ENCODE measurements around the gene LONRF2.
"Not testable (repeated sequence)": the region's sequence is repeated elsewhere in the genome, so short reads cannot be mapped to it uniquely, and the experiment has no call there.

Gene LONRF2

GRCh38 chr2:100257939-100258338, 64.4 kb downstream of the LONRF2 start:
- no peak for ATAC-seq
- Mint-ChIP-seq H3K4me3 (no peak overlapping the region), H3K27ac (no peak overlapping the region), H3K27me3 (peaks cover 9% of the 10 kb centered on the region), H3K4me1 (peaks cover 7% of the 10 kb centered on the region), H3K9me3 (no peaks in the 10 kb centered on the region), H3K36me3 (no peaks in the 10 kb centered on the region)

- Mint-ChIP-seq H3K27me3 (peaks cover 9% of the 10 kb centered on the region), H3K27ac (no peak overlapping the region), H3K36me3 (no peaks in the 10 kb centered on the region), H3K9me3 (no peaks in the 10 kb centered on the region), H3K4me1 (peaks cover 7% of the 10 kb centered on the region), H3K4me3 (no peak overlapping the region)
- no peak for ATAC-seq
Measured at GRCh38 chr2:100256849-100257248, 65.5 kb downstream of the LONRF2 start.

GRCh38 chr2:100256416-100256815, 65.9 kb downstream of the LONRF2 start:
- Mint-ChIP-seq H3K27ac (no peak overlapping the region), H3K36me3 (no peaks in the 10 kb centered on the region), H3K27me3 (peaks cover 9% of the 10 kb centered on the region), H3K9me3 (no peaks in the 10 kb centered on the region), H3K4me3 (no peak overlapping the region), H3K4me1 (peaks cover 7% of the 10 kb centered on the region)
- ATAC-seq: no peak

GRCh38 chr2:100254646-100255210, 67.6 kb downstream of the LONRF2 start:
- Mint-ChIP-seq H3K4me3 (no peak overlapping the region), H3K27ac (no peak overlapping the region), H3K4me1 (peaks cover 14% of the 10 kb centered on the region), H3K27me3 (peaks cover 9% of the 10 kb centered on the region), H3K9me3 (peaks cover 3% of the 10 kb centered on the region), H3K36me3 (no peaks in the 10 kb centered on the region)
- ATAC-seq: no peak

GRCh38 chr2:100253786-100254185, 68.5 kb downstream of the LONRF2 start:
- H3K27me3 Mint-ChIP-seq: peaks cover 9% of the 10 kb centered on the region
- no peaks in the 10 kb centered on the region for H3K36me3 Mint-ChIP-seq
- no peak overlapping the region for H3K4me3 Mint-ChIP-seq
- H3K27ac Mint-ChIP-seq: peak overlapping the region; percentile 17
- H3K9me3 Mint-ChIP-seq: peaks cover 3% of the 10 kb centered on the region
- peaks cover 24% of the 10 kb centered on the region for H3K4me1 Mint-ChIP-seq
- no peak for ATAC-seq

GRCh38 chr2:100252811-100253698, 69.2 kb downstream of the LONRF2 start:
- peaks cover 3% of the 10 kb centered on the region for H3K9me3 Mint-ChIP-seq

GRCh38 chr2:100250645-100251044, 71.7 kb downstream of the LONRF2 start:
- H3K9me3 Mint-ChIP-seq: peaks cover 7% of the 10 kb centered on the region
- H3K27ac Mint-ChIP-seq: peak overlapping the region; percentile 61
- H3K4me3 Mint-ChIP-seq: peak overlapping the region; percentile 11
- H3K4me1 Mint-ChIP-seq: peaks cover 53% of the 10 kb centered on the region
- H3K36me3 Mint-ChIP-seq: no peaks in the 10 kb centered on the region
- no peaks in the 10 kb centered on the region for H3K27me3 Mint-ChIP-seq
- ATAC-seq: no peak

More at GRCh38 chr2:100252811-100253698, 69.2 kb downstream of the LONRF2 start:
- Mint-ChIP-seq H3K36me3 (no peaks in the 10 kb centered on the region), H3K27me3 (peaks cover 9% of the 10 kb centered on the region), H3K4me1 (peaks cover 31% of the 10 kb centered on the region), H3K4me3 (no peak overlapping the region), H3K27ac (no peak overlapping the region)
- no peak for ATAC-seq

- no peak for ATAC-seq
- H3K36me3 Mint-ChIP-seq: no peaks in the 10 kb centered on the region
- H3K27ac Mint-ChIP-seq: peak overlapping the region; percentile 61
- H3K9me3 Mint-ChIP-seq: peaks cover 7% of the 10 kb centered on the region
- H3K4me1 Mint-ChIP-seq: peaks cover 66% of the 10 kb centered on the region
- H3K27me3 Mint-ChIP-seq: no peaks in the 10 kb centered on the region
- H3K4me3 Mint-ChIP-seq: no peak overlapping the region
Measured at GRCh38 chr2:100248971-100249370, 73.3 kb downstream of the LONRF2 start.

GRCh38 chr2:100248556-100248955, 73.7 kb downstream of the LONRF2 start:
- peak overlapping the region; percentile 8 for H3K27ac Mint-ChIP-seq
- H3K4me3 Mint-ChIP-seq, ATAC-seq, H3K27me3 Mint-ChIP-seq, H3K36me3 Mint-ChIP-seq, H3K9me3 Mint-ChIP-seq: not testable (repeated sequence)
- peaks cover 69% of the 10 kb centered on the region for H3K4me1 Mint-ChIP-seq

- H3K4me1 Mint-ChIP-seq: peaks cover 74% of the 10 kb centered on the region
Measured at GRCh38 chr2:100248044-100248330, 74.3 kb downstream of the LONRF2 start.

GRCh38 chr2:100247256-100248043, 74.9 kb downstream of the LONRF2 start:
- Mint-ChIP-seq H3K4me1 (peaks cover 80% of the 10 kb centered on the region), H3K27me3 (no peaks in the 10 kb centered on the region), H3K4me3 (peak overlapping the region; percentile 45), H3K36me3 (no peaks in the 10 kb centered on the region), H3K9me3 (peaks cover 7% of the 10 kb centered on the region), H3K27ac (peak overlapping the region; percentile 8)
- peak; percentile 91 for ATAC-seq

More at GRCh38 chr2:100248044-100248330, 74.3 kb downstream of the LONRF2 start:
- H3K27ac Mint-ChIP-seq: peak overlapping the region; percentile 8
- H3K4me3 Mint-ChIP-seq: peak overlapping the region; percentile 6
- no peaks in the 10 kb centered on the region for H3K36me3 Mint-ChIP-seq
- H3K27me3 Mint-ChIP-seq: no peaks in the 10 kb centered on the region
- H3K9me3 Mint-ChIP-seq: peaks cover 7% of the 10 kb centered on the region
- peak; percentile 69 for ATAC-seq

GRCh38 chr2:100246163-100247145, 75.8 kb downstream of the LONRF2 start:
- ATAC-seq: no peak
- no peak overlapping the region for H3K4me3 Mint-ChIP-seq
- no peaks in the 10 kb centered on the region for H3K27me3 Mint-ChIP-seq
- H3K36me3 Mint-ChIP-seq: no peaks in the 10 kb centered on the region
- H3K27ac Mint-ChIP-seq: peak overlapping the region; percentile 8
- peaks cover 85% of the 10 kb centered on the region for H3K4me1 Mint-ChIP-seq
- H3K9me3 Mint-ChIP-seq: peaks cover 7% of the 10 kb centered on the region

- peaks cover 84% of the 10 kb centered on the region for H3K4me1 Mint-ChIP-seq
- no peaks in the 10 kb centered on the region for H3K36me3 Mint-ChIP-seq
- no peak overlapping the region for H3K4me3 Mint-ChIP-seq
- H3K9me3 Mint-ChIP-seq: peaks cover 7% of the 10 kb centered on the region
- no peak for ATAC-seq
- H3K27me3 Mint-ChIP-seq: peaks cover 7% of the 10 kb centered on the region
- peak overlapping the region; percentile 8 for H3K27ac Mint-ChIP-seq
Measured at GRCh38 chr2:100245681-100246080, 76.6 kb downstream of the LONRF2 start.

GRCh38 chr2:100244881-100245605, 77.3 kb downstream of the LONRF2 start:
- H3K9me3 Mint-ChIP-seq: peaks cover 4% of the 10 kb centered on the region
- peaks cover 12% of the 10 kb centered on the region for H3K27me3 Mint-ChIP-seq

More at GRCh38 chr2:100244881-100245605, 77.3 kb downstream of the LONRF2 start:
- no peak for ATAC-seq
- no peak overlapping the region for H3K27ac Mint-ChIP-seq
- H3K36me3 Mint-ChIP-seq: no peaks in the 10 kb centered on the region
- peaks cover 82% of the 10 kb centered on the region for H3K4me1 Mint-ChIP-seq
- H3K4me3 Mint-ChIP-seq: no peak overlapping the region

Data from stimulated activated memory B cell treated with anti-CD40 and anti-IgM and Interleukin-4, amounts not matched to agents 10 μg/mL and 1 μg/mL and 100 μg/mL, for 72 hours (primary cell).